HG02884 (cell line): ENCODE data around the gene ZP2.
"Not testable (repeated sequence)": the region's sequence is repeated elsewhere in the genome, so short reads cannot be mapped to it uniquely, and the experiment has no call there.

Experiments used
- ATAC-seq: cut with Tn5 transposase; IDR thresholded peaks from one replicate; pipeline ENCODE4 v1.9.1; 2021; ENCODE audit warnings: mild to moderate bottlenecking, moderate library complexity; ENCODE audit not compliant: unreplicated experiment

The ZP2 gene

GRCh38 chr16:21152160-21153030 is 59.0 kb downstream of the ZP2 start:
- ATAC-seq: not testable (repeated sequence)

GRCh38 chr16:21150375-21151001 is 60.9 kb downstream of the ZP2 start, which contains the start of gene DNAH3:
Gene DNAH3 (minus strand): TSS chr16:21150846. CDS start chr16:21150319, 527 bp downstream.
- no peak for ATAC-seq
